SKM-1 (cell line): ENCODE data around the gene HOMER2.

ENCODE experiments used
- DNase-seq: peaks from one replicate; lab custom pipeline; 2025; ENCODE audit not compliant: unreplicated experiment; lab: John Stamatoyannopoulos, UW

HOMER2 gene

DNA sequence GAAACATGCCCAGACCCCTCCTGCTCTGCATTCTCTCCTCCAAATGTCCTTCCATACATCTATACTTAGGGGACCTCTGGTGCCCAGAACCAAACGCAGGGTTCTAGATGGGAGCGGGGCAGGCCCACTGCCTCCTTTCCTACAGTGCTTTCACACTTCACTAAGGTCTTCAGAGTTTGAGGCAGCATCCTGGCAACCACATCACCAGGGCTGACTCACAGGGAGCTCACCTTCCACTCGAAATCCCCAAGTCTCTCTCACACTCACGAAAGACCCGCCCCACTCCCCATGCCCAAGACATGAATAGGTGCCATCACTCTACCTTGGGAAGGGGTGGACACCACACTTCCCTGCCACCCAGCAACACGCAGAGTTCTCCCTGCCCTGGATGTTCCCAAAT, 18.9 kb downstream of the HOMER2 start:
- DNase-seq = no peak

DNA sequence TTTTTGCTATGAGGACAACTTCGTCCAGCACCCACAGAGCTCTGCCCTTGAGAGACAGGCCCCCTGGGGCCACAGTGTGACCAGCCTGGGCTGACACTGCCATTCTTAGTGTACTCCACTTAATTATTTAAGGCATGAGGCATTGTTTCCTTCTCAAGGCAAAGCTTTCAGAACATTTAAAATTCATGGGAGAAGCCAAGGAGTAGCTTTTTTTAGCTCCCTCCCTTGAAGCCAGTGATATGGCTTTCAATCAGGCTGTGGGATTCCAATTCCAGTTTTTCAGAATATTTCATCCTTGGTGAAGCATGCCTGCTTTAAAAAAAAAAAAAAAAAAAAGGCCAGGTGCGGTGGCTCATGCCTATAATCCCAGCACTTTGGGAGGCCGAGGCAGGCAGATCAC, 21.3 kb downstream of the HOMER2 start:
- DNase-seq = no peak

DNA sequence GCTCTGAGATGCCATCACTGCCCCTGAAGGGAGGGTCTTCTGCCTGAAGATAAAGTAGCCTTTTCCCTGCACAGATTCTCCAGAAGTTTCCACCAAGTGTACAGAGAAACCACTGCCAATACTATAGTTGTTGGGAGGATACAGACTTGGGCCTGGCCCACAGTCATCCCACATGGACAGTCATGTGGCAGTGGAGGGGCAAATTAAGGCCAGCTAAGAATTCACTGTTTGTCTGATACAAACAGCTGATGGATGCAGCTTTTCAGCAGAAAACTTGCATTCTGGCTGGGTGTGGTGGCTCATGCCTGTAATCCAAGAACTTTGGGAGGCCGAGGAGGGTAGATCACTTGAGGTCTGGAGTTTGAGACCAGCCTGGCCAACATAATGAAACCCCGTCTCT, 22.1 kb downstream of the HOMER2 start:
- no peak for DNase-seq

DNA sequence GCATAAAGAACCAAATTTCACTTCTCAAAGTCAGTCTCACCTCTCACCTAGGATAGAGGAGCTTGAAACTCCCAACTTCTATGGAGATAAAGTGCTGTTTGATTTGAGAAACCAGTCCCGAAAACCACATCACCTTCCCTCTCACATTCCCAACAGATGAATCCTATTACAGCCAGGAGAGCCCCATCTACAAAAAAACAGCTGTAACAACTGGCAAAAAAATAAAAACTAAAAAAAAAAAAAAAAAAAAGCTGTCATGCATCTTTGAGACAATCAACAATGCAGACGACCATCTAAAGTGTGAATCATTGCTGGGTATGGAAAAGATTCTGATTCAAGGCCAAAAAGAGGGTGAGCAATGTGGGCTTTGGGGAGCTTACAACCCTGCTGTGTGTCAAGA, 23.8 kb downstream of the HOMER2 start:
- no peak for DNase-seq

DNA sequence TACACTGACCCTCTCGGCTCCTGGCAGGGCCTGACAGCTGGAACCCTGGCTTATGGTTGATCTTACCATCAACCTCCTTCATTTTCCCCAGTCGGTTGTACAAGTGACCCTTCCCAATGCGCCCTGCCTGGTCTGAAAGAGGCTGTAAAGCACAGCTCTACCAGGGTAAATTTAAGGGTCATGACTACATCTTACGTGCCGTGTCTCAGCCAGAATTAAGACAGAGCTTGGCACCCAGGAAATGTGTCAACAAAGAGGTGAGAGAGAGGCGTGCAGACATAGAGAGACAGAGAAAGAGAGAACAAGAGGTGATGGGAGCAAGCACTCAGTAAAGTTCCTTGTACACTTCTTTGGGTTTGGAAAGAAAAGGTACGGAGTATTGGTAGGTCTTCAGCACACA, 28.8 kb downstream of the HOMER2 start:
- no peak for DNase-seq

DNA sequence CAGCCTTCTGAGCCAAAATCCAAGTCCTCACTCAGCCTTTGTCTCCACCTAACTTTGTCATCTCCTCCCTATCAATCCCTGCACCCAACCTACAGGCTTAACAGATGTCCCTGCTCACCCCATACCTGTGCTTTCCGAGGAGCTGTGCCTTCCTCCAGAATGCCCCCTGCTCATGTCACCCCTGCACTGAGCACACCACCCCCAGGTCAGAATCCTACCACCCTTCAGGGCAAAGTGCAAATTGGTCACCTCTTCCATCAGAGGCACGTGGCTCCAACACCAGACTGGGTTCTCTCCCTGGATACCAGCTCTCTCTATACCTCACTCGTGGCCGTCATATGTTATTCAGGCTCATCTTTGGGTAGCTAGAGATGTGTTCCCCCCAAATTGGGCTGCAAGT, 29.8 kb downstream of the HOMER2 start:
- no peak for DNase-seq

DNA sequence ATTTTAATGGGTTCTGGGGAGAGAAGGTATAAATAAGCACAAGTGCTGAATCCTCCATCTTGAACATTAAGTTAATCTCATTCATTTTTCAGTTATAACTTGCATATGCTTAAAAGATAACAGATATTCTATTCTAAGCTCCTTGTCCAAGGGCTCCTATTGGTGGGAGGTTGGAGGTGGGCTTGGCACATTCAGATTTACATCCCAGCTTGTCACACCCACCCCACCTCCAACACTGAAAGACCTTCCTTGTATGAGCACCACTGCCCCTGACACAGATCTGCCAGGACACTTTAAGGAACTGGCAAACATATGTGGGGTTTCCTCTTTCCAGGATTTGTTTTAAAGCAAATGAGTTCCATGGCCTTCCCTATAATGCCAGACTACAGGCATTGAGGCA, 30.6 kb downstream of the HOMER2 start:
- DNase-seq = no peak

DNA sequence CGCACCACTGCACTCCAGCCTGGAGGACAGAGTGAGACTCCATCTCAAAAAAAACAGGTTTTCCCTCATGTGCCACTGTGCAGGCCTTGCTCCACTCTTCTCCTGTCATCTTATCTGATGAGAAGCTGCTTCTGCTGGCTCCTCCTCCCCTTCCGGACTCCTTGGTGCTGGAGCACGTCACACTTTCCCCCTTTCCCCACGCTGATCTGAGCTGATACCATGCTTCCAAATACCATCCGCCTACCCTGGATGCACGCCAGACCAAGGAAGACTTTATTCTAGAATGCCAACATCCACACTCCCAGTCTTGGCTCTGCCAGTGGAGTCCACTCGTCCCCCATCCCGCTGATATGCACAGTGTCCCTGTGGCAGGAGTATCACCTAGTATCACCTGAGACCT, 31.3 kb downstream of the HOMER2 start:
- DNase-seq = no peak

DNA sequence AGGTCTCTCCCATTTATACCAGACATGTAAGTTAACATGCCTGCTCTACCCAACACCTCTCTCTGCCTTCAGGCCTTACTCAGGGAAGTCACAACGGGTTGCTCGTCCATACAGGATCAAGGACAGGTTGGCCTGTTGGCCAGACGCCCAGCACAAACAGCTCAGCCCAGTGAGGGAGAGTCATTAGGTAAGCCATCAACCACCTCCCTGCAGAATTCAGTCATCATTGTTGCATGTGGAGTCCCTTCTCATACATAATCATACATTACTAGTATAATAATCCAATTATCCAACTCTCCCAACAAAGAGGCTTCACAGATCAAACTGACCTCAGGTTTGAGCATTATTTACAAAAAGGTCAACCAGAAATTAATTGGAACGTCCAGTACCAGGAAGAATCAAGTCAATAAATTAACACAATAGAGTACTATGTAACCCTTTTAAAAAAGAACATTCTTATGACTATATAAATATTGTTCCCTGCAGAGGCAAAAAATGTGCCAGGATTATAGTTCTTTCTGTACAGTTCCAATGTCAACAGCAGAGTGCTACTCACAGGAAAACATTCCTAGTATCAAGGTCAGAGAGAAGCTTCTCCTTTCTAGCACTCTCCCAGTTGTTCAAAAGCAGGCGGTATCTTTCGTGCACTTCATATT, 33.2 kb downstream of the HOMER2 start:
- DNase-seq = no peak

DNA sequence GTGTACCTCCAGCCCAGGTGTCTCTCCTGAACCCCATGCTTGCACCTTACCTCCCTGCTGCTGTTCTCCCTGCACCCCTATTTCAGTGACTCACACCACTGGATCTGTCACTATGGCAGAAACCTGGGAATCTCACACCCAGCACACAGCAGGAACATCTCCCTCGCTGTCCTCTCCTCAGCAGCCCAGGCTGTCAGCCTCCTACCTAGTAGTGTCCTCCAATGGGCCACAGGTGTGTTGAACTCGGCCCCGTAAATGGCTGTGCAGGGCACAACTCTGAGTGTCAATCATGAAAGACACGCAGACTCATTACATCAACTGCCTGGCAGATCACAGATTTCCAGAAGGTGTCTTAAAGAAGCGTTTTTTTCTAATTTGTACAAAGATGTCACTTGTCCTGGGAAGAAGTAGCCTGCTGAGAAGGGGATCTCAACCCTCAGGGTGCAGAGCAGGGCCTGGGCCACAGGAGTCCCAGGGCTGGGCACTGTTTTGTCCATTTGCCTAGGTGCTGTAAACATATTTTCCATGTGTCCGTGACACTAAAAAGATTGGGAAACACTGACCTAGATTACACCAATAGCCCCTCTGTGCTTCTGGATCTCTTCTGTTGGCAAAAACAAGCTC, 33.8 kb downstream of the HOMER2 start:
- no peak for DNase-seq

DNA sequence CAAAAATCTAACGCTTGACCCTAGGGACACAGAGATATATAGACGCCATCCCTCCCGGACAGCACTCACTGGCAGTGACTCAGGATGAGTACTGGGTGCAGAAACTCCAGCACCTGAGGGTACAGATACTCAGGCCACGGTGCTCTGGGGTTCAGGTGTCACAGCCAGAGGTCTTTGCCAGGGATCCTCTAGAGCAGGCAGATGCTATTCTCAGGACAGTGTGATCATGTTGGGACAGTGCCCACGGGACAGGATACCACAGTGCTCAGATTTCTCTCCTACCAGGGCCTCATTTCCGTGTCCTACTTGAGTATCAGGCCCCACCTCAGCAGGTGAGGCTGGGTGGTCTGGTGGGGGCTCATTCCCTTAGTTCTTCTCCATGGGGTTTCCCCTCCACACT, 34.4 kb downstream of the HOMER2 start:
- no peak for DNase-seq

DNA sequence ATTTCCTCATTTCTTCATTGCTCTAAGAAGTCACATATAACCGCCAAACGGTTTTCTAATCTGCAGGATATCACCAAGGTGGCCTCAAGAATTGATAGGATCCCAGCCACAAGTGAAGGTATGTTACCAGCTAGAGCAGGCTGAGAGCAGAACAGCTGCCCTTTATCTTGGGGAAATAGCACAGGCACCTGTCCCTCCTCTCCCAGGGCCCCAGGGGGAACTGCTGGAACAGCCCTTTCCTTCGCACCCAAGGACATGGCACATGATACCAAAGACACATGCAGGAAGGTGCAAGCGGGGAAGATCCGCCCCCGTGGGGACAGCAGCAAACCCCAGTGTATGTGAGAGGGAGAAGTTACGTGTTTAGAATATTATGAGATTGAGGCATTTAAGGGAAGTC, 35.3 kb downstream of the HOMER2 start:
- DNase-seq = no peak

DNA sequence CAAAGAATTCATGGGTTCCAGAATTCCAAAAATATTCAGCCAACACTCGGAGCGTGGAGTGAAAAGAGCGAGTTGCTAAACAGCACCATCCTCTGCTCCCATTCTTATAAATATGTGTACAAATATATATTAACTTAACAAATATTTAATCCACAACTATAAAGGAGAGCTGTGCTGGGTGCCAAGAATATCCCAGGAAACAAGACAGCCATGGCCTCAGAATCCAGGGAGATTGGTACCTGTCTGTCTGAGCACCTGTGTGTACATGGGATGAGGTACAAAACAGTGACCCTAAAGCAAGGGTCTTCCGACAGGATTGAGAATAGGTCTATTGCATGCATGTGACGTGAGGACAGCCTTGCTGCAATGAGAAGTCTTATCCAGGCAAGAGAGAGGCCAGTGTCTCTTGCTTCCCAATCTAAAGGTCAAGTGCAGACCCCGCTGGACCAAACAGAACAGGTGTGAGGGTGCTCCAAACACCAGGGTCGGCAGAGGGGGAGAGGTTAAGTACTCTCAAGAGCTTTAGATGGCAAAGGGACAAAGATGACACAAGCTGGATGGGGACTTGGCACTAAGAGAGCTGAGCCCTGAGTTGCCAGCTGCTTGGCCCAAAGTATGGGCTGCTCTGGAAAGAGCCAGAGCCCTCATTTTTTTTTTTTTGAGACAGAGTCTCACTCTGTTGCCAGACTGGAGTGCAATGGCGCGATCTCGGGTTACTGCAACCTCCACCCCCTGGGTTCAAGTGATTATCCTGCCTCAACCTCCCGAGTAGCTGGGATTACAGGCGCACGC, 36.2 kb downstream of the HOMER2 start:
- no peak for DNase-seq

DNA sequence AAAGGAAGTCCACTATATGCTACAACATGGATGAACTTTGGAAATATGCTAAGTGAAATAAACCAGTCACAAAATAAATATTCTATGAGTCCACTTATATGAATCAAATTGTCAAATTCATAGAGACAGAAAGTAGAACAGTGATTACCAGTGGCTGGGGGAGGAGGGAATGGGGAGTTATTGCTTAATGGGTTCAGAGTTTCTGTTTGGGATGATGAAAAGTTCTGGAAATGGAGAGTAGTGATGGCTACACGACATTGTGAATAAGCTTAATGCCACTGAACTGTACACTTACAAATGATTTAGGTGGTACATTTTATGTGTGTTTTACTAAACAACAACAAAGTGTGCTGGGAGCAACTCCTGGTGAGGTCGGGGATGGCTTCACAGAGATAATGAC, 38.1 kb downstream of the HOMER2 start:
- no peak for DNase-seq

DNA sequence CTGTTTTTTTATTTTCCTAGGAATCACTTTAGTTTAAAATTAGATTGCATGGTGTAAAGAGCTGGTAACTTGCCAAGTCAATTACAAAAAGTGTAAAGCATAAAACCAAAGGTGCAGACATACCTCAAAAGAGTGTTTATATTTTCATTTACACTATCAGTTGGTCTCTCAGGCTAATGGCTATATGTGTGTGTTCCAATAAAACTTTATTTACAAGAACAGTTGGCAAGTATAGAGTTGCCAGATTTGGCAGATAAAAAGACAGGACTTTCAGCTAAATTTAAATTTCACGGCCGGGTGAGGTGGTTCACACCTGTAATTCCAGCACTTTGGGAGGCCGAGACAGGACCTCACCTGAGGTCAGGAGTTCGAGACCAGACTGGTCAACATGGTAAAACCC, 41.1 kb downstream of the HOMER2 start:
- no peak for DNase-seq

DNA sequence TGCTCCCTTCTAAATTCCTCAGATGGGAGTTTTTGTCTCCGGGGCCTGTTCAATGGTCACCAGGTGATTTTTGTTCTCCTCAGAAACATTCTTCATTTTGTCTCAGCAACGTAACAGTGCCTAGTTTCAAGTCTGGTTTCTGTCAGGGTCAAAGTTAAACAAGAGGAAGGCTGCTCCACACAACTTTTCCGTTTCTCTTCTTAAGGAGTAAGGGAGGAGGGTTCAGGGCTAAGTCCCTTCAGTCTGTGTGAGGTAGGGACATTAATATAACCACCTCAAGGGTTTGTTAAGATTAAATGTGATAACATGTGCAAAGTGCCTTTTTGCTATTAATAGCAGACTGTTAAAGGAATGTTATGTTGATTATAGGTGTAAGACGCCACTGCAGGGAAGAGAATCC, 41.8 kb downstream of the HOMER2 start:
- no peak for DNase-seq

DNA sequence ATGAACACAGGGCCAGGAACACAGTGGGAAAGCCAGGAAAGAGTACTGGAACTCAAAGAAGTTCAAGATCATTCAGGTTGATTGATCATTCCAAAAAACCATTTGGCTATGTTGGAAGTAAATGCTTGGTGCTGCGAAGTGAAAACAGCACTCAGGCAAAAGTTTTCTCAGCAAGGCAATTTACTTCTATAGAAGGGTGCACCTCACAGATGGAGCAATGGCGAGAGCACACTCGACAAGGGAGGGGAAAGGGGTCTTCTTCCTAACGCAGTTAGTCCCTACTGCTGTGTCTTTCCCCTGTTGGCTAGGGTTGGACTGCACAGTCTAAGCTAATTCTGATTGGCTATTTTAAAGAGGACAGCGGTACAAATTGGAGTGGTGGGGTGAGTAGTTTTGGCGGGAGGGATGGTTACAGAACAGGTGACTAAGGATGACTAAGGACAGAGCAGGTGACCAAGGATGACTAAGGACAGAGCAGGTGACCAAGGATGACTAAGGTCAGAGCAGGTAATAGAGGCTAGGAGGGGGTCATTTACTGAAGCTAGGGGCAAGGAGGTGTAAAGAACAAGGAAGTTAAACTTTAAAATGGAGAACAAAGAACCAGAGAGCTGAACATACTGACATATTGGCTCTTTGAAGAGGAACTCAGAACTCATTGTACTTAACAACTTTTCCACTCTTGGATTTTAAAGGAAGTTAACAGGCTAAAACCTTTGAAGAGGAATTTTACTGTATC, 43.3 kb downstream of the HOMER2 start:
- DNase-seq = peak; percentile 27

DNA sequence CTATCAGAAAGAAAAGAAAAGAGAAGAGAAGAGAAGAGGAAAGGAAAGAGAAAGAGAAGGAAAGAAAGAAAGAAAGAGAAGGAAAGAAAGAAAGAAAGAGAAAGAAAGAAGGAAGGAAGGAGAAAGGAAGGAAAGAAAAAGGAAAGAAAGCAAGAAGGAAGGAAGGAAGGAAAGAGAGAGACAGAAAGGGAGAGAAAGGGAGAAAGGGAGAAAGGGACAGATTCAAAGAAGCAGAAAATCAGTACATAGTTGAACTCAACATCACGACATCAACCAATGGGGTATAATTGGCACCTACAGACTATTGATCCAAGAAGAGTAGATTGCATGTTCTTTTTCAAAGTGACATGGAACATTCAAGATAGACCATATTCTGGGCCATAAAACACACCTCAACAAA, 45.2 kb downstream of the HOMER2 start:
- DNase-seq = no peak

DNA sequence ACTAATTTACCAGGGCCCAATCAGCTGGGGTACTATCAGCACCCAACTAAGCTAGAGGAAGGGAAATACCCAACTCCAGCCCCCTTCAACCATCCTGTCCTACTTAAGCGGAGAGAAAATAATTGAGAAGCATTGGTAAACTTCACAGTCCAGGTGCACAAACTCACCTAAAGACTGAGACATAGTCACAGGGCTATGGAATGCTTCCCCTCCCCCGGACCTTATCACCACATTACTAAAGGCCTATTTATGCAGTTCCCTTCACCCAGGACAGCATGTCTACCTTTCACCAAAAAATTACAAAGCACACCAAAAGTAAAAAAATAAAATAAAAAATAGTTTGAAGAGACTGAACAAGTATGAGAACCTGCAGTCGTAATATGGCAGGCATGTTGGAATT, 47.9 kb downstream of the HOMER2 start:
- no peak for DNase-seq

DNA sequence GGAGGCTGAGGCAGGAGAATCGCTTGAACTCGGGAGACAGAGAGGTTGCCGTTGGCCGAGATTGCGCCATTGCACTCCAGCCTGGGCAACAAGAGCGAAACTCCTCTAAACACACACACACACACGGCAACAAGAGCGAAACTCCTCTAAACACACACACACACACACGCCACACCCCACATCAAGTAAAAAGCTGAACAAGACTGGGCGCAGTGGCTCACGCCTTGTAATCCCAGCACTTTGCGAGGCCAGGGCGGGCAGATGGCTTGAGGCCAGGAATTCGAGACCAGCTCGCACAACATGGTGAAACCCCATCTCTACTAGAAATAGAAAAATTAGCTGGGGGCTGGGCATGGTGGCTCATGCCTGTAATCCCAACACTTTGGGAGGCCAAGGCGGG, 49.0 kb downstream of the HOMER2 start:
- DNase-seq = no peak

DNA sequence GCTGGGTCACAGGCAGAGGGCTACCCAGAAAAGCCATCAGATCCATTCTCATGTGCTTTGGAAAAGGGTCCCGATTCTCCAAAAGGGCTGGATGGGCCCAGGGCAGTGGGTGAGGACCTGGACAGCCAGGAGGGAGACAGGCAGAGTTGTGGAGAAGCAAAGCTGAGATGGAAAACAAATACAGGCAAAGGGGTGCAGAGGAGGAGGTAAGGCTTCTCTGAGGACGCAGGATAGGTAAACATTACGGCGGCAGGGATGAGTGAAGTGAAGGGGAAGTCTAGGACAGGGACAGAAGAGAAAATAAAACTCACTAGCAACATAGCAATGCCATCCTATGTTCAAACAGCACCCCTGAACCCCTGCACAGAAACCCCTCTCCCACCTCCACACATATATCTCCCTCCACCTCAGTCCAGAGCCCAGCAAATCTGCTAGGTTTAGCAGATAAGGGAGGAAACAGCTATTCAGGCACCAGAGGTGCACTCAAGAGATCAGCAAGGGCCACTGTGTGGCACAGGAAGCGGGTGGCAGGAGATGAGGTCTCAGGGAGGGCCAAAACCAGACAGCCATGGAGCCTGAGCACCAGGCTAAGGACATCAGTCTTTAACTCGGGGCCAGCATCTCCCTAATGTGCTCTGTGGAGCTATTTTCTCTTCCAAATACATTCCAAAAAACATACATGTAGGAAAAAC, 51.3 kb downstream of the HOMER2 start:
- DNase-seq = no peak
